Tibial nerve (tissue), 3 donors: ENCODE results near the gene MAGI2.

ENCODE experiments used
- POLR2A ChIP-seq, 2 donors: fragments of 450-650 bp; IDR thresholded peaks; one replicate each; pipeline ENCODE4 v1.6.1; 2017; ENCODE audit warnings: antibody characterized with exemption in 2 of 2, mild to moderate bottlenecking in 2 of 2, moderate library complexity in 2 of 2
- TF ChIP-seq, protein P1 (sequence below), 5 experiments: fragments of 200-600 bp in 3 of 5; fragments of 450-650 bp in 2 of 5; sonication (generic) in 3 of 5; IDR thresholded peaks; one replicate each; pipeline ENCODE4 v1.5.1; 2016 to 2019; ENCODE audit warnings: antibody characterized with exemption in 5 of 5, mild to moderate bottlenecking in 3 of 5, moderate library complexity in 2 of 5

DNA sequence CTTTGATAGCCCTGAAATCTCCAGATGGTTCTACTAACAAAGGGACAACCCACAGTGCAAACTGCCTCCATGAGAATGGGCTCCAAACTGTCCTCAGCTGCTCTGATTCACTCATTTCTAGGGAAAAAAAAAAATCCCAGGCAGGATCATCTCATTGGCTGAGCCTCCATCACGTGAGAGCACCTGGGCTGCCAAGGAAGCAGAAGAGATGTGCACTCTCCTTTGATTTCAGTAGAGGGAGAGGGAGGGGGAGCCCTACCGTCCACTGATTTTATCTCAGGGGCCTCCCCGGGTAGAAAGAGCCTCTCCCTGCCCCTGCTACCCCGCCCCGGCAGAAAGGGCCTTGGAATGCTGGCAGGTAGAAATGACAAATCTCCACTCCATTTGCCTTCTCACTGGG, 929.5 kb downstream of the MAGI2 start:
- TF ChIP-seq, protein P1, sequence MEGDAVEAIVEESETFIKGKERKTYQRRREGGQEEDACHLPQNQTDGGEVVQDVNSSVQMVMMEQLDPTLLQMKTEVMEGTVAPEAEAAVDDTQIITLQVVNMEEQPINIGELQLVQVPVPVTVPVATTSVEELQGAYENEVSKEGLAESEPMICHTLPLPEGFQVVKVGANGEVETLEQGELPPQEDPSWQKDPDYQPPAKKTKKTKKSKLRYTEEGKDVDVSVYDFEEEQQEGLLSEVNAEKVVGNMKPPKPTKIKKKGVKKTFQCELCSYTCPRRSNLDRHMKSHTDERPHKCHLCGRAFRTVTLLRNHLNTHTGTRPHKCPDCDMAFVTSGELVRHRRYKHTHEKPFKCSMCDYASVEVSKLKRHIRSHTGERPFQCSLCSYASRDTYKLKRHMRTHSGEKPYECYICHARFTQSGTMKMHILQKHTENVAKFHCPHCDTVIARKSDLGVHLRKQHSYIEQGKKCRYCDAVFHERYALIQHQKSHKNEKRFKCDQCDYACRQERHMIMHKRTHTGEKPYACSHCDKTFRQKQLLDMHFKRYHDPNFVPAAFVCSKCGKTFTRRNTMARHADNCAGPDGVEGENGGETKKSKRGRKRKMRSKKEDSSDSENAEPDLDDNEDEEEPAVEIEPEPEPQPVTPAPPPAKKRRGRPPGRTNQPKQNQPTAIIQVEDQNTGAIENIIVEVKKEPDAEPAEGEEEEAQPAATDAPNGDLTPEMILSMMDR (IDR thresholded peaks at IDR 0.05), result no peak
- no peak for TF ChIP-seq POLR2A (IDR thresholded peaks at IDR 0.05)
